Body of pancreas (tissue), 4 donors: ENCODE results near the gene IL1R2.

Experiments
- POLR2A ChIP-seq, 3 donors: fragments of 450-650 bp; IDR thresholded peaks; one replicate each; pipeline ENCODE4 v1.6.1; 2016; ENCODE audit warnings: antibody characterized with exemption in 3 of 3, mild to moderate bottlenecking in 2 of 3
- TF ChIP-seq, protein P1 (sequence below), 7 experiments: fragments of 450-650 bp in 4 of 7; fragments of 200-600 bp in 3 of 7; sonication (generic) in 3 of 7; IDR thresholded peaks; one replicate each; pipeline ENCODE4 v1.5.1; 2016 to 2019; ENCODE audit warnings: antibody characterized with exemption in 7 of 7

DNA sequence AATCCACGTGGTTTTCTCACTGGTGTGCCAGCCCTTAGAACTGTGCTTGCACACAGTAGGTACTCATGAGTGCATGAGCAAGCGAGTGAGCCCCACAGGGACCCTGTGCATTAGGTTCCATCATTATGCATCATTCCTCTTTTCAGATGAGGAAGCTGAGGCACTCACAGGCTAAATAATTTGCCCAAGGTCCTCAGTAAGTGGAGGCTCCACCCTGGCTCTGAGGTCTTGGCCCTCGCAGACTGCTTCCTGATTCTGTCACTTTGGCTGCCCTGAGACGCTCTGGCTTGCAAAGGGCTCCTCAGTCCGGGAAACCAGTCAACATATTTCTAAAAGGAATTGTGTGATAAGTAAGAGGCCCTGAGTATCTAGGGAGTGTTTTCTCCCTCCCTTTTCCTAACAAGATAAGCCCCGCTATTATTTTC, 71.7 kb downstream of the IL1R2 start:
- TF ChIP-seq, protein P1, sequence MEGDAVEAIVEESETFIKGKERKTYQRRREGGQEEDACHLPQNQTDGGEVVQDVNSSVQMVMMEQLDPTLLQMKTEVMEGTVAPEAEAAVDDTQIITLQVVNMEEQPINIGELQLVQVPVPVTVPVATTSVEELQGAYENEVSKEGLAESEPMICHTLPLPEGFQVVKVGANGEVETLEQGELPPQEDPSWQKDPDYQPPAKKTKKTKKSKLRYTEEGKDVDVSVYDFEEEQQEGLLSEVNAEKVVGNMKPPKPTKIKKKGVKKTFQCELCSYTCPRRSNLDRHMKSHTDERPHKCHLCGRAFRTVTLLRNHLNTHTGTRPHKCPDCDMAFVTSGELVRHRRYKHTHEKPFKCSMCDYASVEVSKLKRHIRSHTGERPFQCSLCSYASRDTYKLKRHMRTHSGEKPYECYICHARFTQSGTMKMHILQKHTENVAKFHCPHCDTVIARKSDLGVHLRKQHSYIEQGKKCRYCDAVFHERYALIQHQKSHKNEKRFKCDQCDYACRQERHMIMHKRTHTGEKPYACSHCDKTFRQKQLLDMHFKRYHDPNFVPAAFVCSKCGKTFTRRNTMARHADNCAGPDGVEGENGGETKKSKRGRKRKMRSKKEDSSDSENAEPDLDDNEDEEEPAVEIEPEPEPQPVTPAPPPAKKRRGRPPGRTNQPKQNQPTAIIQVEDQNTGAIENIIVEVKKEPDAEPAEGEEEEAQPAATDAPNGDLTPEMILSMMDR (IDR thresholded peaks at IDR 0.05) = no peak
- no peak for TF ChIP-seq POLR2A (IDR thresholded peaks at IDR 0.05)
